Stimulated activated naive CD8-positive, alpha-beta T cell treated with anti-CD3 and anti-CD28 coated beads, Interleukin-15, Interleukin-2, amounts not matched to agents 100 U/mL and 50 U/mL, for 24 hours (primary cell): ENCODE measurements around the gene KDM5C.

Source experiments
- ATAC-seq: fragments of 150-1000 bp; cut with Tn5 transposase; one replicate; pipeline ENCODE4 v1.10.0; 2021
- DNase-seq: peaks from one replicate; pipeline ENCODE4 v3.0.0; 2021

Gene KDM5C

DNA sequence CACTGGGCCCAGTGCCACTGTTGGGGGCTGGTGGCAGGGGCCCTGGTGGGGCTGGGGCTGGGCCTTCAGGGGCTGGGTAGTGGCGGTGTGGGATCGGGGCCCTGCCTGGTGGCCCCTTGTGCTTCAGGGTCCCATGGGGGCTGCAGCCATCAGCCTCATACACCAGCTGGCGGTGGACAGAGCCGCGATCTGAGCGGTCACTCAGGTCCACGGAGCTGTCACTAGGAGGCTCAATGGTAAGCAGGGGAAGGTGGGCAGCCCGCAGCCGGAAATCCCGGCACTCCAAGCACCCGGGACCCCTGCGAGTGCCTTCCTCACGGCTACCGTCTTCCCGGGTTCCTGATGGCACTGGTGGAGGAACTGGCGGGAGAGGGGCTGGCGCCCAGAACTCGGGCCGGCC lies 25.5 kb upstream of the KDM5C start:
- no peak for ATAC-seq
- no peak for DNase-seq

DNA sequence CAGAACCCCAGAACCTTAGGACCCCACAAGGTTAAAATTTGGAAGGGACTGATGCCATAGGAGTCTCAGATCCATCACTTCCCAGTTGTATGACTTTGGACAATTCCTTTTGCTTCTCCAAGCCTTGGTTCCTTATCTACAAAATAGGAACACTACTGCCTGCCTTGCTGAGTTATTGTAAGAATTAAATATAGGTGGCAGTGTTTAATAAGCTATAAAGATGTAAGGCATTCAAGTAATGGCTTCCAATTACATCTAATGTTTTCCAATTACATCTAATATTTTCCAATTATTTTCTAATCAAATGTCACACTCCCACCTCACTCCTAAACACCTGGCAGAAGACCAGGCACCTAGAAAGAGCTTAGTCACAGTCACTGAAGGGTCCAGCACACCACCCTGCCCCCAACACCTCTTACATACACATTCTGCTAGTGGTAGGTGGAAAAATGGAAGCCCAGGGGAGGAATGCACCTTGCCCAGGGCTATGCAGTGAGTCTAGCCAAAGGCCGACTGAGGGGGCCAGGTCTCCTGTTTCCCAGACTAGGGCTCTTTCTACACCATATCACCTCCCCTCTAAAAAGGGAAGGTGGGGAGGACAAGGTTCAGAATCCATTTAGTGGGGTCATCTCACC lies 24.5 kb upstream of the KDM5C start:
- DNase-seq (no peak), ATAC-seq (no peak)

- DNase-seq (no peak), ATAC-seq (no peak)
These were observed 22.9 kb upstream of the KDM5C start for GRCh38 chrX:53247928-53248327.

DNA sequence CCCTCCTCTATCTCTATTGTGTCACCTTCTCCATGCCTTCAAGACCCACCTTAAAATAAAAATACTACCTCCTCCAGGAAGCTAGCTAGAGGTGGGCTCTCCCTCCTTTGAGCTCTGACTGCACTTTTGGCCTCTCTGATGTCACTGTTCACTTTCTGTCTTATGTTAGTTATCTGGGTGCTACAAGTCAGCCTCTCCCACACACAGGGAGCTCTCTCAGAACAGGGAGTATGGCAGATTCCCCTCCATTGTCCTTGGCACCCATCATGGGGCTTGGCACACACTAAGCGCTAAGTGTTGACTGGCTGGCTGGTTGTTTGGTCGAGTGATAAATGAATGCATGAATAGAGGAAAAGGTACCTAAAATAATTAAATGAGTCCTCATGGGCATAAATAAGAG lies 21.2 kb upstream of the KDM5C start:
- DNase-seq, result no peak
- no peak for ATAC-seq

GRCh38 chrX:53244610-53245009 lies 19.6 kb upstream of the KDM5C start:
- no peak for DNase-seq
- no peak for ATAC-seq

GRCh38 chrX:53242310-53242709 lies 17.3 kb upstream of the KDM5C start:
- ATAC-seq (no peak), DNase-seq (no peak)

DNA sequence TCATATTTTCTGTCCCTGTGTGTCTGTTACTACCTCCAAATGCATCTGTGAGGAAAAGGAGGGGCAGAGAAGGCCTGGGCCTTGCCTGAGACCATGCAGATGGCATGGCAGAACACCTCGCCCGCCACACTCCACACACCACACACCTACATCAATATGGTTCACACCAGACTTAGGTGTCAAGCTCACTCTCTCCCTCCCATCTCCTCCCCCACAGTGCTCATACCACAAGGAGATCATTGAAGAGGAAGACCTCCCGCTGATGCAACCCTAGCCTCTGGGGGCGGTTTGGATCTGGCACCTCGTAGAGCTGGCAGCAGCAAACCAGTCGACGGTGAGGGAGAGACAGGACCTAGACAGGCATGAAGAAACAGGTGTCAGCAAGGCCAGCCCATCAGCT lies 16.6 kb upstream of the KDM5C start:
- ATAC-seq, result no peak
- no peak for DNase-seq

- ATAC-seq, result peak; percentile 71
- DNase-seq, result peak; percentile 65
These were observed 14.5 kb upstream of the KDM5C start for GRCh38 chrX:53239474-53239873.

DNA sequence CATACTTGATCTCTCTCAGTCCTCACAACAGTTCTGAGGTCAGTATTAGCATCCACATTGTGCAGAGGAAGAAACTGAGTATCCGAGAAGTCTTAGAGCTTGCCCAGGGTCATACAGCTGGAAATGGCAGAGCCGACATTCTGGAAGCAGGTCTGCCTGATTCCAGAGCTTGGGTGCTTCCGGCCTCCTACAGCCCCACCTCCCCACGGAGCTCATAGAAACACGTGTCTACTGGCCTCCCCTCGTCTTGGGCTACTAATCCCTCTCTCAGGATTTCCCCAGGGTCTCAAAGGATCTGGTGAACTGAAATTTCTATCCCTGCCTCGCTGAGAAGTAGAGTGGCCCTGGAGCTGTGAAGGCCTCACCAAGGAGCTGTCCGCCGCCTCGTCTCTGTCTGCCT lies 12.0 kb upstream of the KDM5C start:
- ATAC-seq (no peak), DNase-seq (no peak)

DNA sequence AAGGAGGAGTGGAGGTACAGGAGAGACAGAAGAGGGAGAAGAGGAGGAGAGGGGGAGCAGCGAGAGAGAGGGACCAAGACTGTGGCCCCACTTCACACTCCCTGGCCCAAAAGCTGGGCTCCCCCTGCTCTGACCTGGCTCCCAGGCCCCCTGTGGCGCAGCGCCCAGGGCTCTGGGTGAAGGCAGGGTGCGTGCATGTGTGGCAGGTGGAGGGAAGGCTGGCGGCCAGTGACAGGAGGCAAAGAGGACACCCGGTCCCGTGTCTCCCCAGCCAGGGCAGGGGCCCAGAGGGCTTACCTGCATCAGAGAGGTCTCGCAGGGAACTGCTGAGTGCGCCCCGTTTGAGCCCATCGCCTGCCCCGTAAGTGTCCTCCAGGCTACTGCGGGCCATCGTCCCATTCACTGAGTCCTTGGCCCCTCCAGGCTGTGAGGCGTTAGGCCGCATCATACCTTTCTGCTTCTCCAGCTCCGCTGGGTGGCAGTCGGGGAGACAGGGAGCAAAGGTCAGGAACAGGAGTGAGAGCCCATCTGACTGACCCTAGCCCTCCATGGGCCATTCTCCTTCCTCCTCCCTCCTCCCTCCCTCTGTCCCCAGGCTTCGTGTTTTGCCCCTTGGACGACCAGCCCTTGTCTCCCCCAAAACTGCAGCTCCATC lies 11.1 kb upstream of the KDM5C start:
- ATAC-seq, result no peak

GRCh38 chrX:53235566-53235965 lies 10.6 kb upstream of the KDM5C start:
- ATAC-seq (no peak), DNase-seq (no peak)

More for the DNA sequence above, 11.1 kb upstream of the KDM5C start:
- no peak for DNase-seq

- no peak for ATAC-seq
- DNase-seq, result no peak
These were observed 9.5 kb upstream of the KDM5C start for GRCh38 chrX:53234484-53234883.

- ATAC-seq (no peak), DNase-seq (no peak)
These were observed 8.5 kb upstream of the KDM5C start for GRCh38 chrX:53233536-53233935.

DNA sequence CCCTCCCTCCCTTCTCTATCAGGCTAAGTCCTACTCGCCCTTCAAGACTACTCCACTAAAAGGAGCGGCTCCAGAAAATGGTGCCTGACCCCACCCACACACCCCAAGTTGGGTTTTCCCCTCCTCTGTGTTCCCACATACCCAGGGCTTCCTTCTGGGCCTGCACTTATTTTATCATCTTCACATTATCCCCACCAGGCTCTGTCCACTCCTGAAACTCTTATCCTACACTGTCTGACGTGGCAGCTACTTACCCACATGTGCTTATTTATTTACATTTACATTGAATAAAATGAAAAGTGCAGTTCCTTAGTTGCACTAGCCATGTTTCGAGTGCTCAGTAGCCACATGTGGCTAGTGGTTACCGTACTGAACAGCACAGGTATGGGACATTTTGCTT lies 5.1 kb upstream of the KDM5C start:
- ATAC-seq, result no peak
- DNase-seq, result no peak

DNA sequence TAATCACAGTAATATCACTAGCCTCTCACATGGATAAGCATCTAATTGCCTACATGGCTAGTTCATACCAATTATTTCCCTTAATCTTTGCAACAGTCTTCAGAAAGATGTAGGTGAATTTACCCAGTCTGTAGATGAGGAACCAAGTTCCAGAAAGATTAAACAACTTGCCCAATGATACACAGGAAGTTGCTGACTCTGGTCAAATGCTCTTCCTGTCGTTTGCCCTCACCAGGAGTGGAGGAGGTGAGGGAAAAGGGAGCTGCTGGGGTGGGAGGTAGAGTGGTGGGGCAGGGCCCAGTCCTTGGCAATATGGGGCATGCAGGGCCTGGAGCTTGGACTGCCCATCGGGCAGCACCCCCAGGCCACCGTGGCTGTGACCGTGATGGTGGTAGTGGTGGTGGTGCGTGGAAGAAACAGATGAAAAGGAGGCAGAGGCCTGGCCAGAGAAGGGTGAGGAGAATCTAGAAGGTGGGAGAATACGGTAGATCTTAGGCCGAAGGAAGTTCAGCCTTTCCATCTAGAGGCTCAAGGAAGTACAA lies 2.3 kb upstream of the KDM5C start:
- no peak for ATAC-seq
- no peak for DNase-seq

GRCh38 chrX:53223955-53224859 lies 800 bp downstream of the KDM5C start:
- ATAC-seq (peak; percentile 59), DNase-seq (peak; percentile 6)

DNA sequence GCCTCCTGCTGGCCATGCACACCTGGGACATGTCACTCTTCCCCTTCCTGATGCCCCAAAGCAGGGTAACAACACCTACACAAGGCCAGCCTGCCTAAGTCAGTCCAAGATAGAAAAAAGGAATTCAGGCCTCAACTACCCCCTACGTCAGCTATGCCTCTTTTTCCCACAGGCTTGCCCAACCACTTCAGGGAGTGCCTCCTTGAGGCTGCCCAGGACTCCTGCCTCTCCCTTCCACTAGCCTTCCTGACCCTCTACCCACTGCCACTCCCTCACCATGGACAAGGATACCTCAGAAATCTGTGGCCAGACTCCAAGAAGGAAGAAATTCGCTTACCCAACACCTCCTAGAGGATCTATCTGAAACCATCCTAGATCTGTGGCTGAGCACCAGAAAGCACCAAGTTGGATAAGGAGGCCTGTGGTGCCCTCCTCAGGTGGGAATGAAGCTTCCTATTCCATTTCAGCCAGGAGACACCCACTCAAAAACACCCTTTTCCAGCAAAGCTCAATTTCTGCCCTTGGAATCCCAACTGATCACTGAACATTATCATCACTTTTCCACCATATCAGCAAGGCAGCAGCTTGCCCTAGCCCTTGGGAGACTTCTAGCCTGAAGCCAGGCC lies 1.8 kb downstream of the KDM5C start:
- no peak for ATAC-seq
- no peak for DNase-seq

DNA sequence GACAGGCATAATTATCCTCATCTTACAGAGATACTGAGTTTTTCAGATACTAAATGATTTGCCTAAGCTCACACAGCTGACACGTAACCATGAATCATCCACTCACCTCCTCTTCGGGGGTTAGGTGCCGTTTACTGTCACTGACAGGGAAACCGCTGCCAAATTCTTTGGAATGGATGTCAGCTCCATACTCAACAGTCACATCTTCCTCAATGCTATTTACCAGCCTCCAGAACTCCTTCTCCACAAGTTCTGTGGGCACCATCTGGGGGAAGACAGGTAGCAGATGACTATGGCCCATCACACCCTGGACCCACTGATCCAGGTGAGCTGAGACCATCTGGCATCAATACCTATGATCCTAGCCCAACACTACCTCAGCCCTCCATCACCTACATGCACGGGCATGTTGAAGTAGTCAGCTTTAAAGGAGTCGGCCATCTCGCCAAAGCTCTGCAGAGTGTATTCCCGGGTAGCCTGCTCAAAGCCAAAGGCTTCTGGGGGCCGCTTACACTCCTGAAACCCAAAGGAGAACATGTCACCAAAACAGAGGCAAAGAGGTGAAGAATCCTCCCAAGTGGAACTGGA lies 13.5 kb downstream of the KDM5C start:
- no peak for ATAC-seq
- no peak for DNase-seq

DNA sequence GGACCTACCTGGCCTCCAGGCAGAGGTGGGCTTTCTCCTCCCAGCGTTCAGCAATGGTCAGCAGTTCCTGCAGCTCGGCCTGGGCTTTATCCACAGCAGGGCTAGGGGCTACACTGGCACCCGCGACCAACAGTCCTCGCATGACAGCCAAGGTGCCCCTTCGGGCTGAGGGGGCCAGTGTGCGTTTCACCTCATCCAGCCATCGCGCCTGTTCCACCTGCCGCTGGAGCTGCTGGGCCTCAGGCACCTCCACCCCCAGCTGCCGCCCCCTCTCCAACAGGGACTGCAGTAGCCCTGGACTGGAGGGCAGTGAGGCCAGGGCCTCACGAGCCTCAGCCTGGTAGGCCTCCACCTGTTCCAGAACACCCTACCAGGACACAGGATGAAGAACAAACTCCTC lies 28.3 kb downstream of the KDM5C start:
- ATAC-seq, result no peak
- no peak for DNase-seq

DNA sequence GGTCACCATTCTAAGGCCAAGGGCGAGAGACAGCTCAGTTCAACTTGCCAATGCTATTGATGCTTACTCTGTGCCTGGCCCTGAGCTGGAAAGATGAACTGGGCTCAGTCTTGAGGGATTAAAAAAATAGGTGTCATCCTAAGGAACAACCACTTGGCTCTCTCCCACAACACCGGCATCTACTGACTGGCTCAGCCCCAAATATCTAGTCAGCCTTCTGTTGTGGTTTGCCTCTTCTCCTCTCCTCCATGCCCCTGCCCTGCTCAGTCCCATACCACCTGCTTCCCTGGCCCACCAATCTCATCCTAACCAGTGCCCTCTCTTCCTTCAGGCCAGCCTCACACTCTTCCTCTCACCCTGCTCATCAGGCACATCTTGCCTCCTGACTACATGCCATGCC lies 29.6 kb downstream of the KDM5C start:
- DNase-seq, result no peak
- ATAC-seq, result no peak

- no peak for ATAC-seq
These were observed 30.7 kb downstream of the KDM5C start for GRCh38 chrX:53194308-53194707.

DNA sequence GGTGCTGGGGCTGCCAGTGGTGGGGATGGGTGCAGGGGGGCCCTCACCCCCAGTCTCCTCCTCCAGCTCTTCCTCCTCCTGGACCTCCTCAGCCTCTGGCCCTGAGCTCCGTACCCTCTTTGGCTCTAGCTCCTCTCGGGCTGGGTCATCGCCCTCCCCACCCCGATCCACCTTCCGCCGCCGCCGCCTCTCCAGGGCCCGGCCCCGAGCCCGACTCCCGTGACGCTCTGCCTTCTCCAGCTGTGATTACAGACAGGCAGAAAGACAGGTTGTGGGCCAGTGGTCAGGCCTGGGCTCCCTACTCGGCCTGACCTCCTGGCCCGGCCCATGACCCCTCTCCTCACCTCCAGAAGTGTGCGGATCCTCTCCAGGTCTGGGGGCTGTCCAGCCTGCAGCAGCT lies 31.9 kb downstream of the KDM5C start:
- ATAC-seq (no peak), DNase-seq (no peak)

More at GRCh38 chrX:53194308-53194707, 30.7 kb downstream of the KDM5C start:
- DNase-seq, result no peak
